ENCODE results near the gene WDR49.

The WDR49 gene

DNA sequence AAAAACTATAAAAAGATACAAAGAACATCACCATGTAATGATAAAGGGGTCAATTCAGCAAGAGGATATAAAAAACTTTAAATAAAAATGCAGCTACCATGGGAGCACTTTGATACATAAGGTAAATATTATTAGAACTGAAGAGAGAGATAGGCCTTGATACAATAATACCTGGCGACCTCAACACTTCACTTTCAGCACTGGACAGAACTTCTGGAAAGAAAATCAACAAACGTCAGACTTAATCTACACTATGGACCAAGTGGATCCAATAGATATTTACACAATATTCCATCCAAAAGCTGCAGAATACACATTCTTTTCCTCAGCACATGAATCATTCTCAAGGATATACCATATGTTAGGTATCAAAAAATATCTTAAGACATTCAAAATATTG is 42.0 kb downstream of the WDR49 start:
- no peak for DNase-seq

DNA sequence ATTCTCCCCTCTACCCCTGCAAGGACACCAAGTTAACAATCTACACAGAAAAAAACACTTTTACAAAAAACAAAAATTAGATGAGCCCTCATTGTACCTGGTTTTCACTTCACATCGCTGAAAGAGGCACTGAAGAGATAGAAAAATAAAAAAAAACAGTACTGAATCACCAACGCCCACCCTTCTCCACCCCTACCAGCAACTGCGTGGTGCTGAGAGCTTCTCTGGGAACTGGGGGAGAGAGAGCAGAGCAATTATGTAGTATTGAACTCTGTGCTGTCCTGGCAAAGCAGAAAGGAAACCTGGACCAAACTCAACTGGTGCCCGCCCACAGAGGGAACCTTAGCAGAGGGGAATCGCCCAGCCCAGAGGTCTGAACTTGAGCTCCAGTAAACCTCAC is 44.6 kb downstream of the WDR49 start:
- DNase-seq, result no peak

DNA sequence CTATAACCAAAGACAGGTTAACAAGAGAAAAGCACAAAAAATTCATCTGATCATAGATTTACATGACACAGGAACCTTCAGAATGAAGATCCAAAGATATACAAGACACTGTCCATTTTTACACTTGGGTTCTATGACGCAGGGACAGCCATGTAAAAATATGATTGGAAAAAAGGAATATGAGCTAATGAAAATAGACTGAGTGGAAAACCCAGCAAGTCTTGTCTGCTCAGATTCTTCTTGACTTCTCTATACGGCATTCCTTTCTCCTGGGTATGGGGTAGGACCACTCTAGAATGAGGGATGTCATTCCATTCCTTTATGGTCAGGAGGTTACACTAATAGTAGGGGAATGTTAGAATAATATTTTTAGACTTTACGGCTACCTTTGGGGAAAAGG is 46.9 kb downstream of the WDR49 start:
- no peak for DNase-seq

DNA sequence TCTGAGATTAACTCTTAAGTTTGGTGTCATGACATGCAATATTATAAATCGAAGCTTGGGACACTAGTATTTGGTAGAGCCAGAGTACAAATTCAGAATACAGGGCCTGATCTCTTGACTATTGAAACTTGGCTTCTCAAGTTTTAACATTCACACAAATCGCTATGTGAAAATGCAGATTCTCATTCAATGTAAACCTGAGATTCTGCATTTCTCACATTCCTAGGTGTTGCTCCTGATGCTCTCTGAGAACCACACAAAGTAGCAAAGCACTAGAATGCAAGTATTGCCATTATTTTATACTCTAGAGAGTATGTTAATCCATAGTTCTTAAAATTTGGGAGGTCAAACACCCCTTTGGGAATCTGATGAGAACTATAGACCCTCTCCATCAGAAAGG is 47.9 kb downstream of the WDR49 start:
- no peak for DNase-seq

DNA sequence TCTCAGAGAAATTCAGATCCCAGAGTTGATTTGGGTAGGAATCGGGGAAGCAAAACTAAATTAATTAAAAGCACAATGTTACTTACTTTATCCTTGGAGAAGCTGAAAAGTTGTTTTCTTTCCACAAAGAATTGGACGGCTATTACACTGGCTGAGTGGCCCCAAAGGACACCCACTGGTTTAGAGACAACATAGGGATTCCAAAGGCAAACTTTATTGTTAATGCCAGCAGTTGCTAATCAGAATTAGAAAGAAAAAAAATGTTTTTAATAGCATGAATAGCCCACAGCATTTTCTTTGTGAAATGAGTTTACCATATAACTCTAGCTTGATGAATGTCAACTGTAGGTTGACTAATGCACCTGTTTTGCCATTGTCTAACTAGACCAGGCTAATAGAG is 51.7 kb downstream of the WDR49 start:
- no peak for DNase-seq

DNA sequence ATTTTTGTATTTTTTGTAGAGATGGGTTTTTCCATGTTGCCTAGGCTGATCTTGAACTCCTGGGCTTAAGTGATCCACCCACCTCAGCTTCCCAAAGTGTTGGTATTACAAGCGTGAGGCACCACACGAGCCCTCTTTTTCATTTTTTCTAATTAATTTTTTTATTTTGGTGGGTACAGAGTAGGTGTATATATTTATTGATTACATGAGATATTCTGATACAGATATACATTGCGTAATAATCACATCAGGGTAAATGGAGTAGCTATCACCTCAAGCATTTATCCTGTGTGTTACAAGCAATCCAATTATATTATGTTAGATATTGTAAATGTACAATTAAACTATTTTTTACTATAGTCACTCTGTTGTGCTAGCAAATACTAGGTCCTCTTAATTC is 66.1 kb downstream of the WDR49 start:
- no peak for DNase-seq

DNA sequence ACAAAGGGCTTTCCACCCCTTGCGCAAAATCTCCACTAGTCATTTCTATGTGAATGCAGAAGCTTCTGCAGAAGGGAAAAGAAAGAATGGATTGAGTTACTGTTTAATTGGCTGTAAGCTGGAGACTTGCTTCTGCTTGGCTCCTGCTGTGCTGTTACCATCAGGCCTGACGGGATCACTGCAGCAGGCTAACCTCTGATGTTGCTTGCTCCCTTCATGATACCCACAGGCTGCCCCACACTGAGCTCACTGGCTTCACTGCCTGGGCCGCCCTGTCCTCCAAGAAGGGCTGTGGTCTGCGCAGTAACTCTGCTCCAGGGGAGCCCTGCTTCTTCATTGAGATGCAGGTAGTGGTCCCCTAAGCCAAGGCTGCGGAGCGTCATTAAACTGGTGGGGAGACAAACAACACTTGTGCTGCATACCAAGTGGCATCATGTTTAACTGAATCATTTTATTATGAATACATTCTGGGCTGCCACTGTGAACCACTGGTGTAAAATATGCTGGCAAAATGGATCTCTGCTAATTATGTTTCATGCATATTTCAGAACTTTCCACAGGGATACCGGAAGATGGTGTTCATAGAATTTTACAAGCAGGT is 78.6 kb downstream of the WDR49 start:
- DNase-seq, result no peak

DNA sequence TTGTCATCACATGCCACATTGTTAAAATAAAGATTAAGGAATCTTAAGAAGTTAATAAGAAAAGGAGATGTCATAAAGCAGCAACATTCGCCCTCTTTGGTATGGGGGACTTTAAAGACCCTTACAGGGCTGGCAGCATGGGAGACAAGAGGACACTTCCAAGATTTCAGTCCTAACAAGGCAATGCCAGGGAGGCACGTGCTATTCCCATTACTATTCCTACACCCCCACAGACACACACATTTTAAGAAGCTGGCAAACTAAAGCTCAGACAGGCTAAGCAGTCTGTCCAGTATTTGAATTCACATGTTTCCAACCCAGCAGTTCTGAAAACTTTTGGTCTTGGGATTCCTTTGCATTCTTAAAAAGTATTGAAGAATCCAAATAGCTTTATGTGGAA is 80.8 kb downstream of the WDR49 start:
- DNase-seq, result no peak

DNA sequence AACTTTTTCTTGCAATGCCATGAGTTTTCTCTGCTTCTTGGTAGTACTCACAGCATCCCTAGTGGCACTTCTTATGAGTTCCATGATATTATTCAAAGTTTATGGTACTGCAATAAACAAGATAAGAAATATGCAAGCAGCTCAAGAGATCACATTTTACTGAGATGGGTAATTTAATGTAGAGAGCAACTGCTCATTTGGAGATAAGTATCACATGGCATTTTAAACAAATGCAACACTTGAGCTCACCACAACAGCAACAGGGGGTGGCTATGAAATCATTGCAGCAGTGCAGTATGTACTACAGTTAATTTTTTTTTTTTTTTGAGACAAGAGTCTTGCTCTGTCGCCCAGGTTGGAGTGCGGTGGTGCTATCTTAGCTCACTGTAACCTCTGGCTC is 85.1 kb downstream of the WDR49 start:
- no peak for DNase-seq

DNA sequence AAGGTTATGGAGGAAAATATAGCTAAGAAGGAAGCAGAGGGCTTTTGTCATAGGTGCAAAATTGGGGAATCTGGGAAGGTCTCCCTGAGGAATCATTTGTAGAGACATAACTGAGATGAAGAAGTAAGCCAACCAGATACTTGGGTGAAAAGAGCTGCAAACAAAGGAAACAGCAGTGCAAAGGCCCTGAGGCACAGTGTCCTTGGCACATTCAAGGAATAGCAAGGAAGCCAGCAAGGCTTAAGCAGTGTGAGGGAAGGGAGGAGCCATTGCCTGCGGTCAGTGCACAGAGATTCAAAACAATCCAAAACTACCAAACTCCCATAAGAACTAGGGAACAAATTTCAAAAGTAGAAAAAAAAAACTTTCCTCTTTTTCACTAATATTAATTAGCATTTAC is 88.3 kb downstream of the WDR49 start:
- DNase-seq, result no peak

DNA sequence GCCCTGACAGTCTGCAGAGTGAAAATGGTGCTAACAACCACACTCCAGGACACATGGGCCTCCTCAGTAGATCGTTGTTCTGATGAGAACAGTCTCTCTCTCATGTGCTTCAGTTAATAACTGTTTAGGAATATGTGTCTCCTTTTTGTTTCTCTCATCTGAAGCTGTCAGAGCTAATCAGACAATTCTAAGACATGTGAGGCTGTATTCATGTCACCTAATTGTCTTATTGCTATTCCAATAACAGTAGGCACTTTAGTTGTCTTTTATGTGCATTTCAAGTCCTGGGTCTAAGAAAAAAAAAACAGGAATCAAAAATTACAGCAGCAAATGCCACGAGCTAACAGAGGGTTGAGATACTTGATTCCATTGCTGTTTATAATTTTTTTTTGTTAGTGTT is 89.1 kb downstream of the WDR49 start:
- DNase-seq, result no peak

DNA sequence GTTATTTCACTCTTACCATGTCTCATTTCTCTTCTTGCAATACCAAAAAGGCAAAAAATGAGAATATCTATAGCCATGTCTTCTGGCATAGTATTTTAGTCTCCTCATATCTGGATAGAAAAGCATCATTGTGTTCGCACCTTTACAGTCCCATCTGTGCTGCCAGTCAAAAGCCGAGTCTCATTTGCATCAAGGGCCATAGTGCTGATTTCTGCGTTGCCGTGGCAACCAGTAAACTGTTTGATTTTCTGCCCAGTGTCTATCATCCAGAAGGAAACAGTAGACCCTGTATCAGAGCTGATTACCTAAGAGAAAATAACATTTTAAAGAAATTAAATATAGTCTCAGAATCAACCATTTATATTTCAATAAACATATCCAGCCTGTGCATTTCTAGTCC is 93.8 kb downstream of the WDR49 start:
- no peak for DNase-seq

DNA sequence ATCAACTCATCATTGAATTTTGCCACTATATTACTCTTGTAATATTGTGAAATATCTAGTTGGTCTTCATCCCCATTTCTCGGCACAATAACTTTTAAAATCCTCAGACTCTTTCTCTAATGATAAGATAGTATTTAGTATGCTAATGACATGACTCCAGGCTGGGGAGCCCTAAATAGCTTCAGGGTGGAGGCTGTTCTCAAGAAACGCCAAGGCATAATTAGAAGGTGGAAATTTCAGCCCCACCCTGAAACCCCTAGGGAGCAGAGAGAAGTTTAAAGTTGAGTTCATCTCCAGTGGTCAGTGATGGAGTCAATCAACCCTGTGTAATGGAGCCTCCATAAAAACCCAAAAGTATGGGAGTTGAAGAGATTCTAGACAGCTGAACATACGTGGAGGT is 98.8 kb downstream of the WDR49 start:
- no peak for DNase-seq

DNA sequence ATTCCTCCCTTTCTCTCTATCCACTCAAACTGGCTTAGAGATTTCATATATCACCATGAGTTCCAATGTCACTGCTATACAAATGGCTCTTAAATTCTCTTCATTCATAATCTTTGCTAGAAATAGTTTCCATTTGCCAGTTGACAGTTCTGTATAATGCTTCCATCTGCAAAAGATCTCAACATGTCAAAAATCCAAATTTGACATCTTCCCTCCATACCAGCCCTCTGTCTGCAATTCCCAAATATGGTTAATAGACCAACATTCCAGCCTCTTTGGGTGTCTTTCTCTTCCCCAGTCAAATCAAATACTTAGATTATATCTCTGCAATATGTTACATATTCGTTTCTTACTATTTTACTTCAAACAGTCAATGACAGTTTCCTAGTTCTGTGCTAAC is 115.7 kb downstream of the WDR49 start:
- DNase-seq, result no peak

DNA sequence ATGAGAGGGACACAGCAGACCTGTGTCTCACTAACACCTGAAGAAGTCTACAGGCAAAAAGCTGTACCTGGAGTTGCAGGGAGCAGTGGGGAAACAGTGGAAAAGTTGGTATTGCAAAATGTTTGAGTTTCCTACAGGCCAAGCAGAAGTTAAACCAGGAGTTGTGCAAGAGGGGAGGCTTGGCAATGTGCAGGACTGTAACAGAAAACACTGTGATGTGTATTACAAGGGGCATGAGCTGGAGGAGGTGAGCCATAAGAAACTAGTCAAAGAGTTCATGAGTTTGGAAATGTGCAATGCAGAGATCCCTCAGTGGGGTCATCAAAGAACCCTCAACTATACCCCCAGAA is 132.8 kb downstream of the WDR49 start:
- no peak for DNase-seq

DNA sequence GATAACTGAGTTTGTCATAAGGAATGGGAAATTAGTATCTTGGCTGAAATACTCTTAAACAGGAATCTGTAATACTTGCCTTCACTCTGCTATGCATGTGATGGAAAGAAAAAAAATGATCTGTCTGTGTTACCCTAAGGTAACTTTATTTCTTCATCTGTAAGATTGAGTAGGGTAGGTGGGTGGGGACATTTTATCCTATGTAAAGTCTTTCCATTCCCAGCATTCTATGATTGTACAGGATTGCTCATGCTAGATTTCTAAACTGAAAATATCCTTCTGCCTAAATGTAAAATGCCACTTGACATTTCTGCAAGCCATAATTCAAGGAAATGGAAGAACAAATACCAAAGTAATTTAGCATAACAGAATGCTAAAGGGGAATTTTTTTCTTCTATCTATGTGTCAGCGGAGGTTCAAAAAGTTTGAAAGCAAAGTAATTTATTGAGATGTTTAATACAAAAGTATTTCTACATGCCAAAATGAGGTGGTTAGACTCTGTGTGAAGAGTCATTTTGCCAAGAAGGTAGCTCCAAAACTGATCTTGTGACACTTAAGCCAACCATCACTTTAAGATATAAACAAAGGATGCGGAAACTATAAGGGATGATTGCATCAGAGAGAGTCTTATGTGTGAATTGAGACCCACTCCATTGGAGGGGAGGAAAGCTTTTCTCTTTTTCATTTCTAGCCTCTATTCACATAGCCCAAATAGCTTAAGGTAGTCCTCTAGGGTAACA is 133.3 kb downstream of the WDR49 start:
- DNase-seq, result no peak

DNA sequence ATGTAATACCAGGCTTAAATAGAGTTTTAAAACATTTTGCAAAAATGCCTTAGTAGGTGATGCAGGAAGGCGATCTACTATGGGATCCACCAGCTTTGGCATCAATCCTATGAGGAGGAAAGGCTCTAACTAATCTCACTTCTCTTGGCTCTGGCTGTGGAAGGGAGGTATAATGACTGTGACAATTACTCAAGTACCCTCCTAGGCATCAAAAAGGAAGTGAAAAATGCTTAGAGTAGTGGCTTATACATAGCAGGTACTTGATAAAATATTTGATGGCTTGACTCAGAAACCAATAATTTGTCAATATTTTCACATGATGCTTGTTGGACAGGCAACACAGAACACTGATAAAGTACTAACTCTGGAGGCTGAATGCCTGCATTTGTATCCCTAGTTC is 145.8 kb downstream of the WDR49 start:
- DNase-seq, result no peak

DNA sequence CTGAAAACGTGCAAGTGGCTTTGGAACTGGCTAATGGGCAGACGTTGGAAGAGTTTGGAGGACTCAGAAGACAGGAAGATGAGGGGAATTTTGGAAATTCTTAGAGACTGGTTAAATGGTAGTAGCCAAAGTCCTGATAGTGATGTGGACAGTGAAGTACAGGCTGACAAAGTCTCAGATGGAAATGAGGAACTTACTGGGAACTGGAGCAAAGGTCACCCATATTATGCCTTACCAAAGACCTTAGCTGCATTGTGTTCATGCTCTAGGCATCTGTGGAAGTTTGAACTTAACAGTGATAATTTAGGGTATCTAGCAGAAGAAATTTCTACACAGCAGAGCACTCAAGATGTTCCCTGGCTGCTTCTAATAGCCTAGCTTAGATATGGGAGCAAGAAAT is 151.3 kb downstream of the WDR49 start:
- no peak for DNase-seq

DNA sequence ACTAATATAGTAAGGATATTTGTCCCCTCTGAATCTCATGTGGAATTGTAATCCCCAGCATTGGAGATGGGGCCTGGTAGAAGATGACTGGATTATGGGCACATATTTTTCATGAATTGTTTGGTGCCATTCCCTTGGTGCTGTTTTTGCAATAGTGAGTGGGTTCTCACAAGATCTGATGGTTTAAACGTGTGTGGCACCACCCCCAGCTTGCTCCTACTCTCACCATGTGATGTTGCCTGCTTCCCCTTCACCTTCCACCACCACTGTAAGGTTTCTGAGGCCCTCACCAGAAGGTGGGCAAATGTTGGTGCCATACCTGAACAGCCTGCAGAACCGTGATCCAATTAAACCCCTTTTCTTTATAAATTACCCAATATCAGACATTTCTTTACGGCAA is 151.8 kb downstream of the WDR49 start:
- DNase-seq, result no peak

DNA sequence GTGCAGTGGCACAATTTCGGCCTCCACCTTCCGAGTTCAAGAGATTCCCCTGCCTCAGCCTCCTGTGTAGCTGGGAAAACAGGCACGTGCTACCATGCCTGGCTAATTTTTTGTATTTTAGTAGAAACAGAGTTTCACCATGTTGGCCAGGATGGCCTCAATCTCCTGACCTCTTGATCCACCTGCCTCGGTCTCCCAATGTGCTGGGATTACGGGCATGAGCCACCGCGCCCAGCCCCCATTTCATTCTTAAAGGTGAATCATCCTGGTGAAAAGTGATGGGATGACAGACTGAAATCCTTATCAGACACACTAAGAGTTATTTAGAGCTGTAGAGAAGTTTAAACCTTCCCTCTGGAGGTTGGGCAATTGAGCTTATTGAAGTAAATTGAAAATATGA is 155.8 kb downstream of the WDR49 start:
- DNase-seq, result no peak

DNA sequence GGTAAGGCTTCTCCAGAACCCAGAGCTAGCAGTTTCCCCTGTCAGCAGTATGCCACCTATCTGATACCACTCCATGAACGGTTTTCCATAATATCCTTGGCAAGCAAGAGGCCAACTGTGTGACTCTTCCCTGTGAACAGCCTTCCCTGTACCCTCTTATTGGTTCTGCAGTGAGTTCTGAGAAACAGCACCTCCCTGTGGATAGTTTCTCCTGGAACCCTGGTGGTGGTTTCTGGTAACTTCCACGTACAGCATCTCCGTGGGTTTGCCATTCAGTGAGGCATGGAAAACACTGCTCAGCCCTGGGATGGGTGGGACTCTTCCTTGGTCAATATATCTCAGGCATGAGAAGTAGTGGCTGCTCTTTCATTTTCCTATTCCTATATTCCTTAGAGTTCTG is 160.5 kb downstream of the WDR49 start:
- DNase-seq, result no peak

DNA sequence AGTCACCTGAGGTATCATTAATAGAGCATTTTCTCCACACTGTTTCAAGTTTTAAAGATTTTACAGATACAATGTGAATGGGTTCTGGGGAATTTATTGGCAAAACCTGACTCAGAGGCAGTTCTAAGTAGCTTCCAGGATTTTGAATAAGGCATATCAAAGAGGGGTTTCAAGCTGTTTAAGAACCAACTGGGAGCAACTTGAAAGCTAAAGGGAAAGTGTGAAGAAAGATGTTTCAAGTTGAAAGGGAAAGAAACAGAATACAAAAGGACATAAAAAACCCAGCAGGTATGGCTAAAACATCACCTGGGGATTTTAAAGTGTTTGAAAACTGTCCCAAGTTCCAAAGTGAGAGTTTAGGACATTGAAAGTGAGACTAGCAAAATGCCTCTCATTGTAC is 162.1 kb downstream of the WDR49 start:
- no peak for DNase-seq

DNA sequence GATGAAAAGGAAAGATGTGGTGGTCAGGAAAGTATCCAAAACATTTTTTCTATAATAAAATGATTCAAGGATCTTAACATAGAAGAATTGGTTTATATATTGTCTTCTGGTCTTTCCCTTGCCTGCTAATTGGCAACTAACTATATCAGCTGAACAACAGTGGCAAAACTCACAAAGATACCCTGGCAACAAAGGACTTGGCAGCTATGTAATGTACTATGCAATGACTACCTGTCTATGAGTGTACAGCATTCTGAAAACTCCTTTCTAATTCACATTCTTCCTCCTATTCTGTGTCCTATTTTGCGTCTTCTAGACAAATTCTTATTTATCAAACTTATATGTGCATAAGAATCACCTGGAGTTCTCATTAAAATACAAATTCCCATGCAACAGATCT is 164.2 kb downstream of the WDR49 start:
- DNase-seq, result no peak

DNA sequence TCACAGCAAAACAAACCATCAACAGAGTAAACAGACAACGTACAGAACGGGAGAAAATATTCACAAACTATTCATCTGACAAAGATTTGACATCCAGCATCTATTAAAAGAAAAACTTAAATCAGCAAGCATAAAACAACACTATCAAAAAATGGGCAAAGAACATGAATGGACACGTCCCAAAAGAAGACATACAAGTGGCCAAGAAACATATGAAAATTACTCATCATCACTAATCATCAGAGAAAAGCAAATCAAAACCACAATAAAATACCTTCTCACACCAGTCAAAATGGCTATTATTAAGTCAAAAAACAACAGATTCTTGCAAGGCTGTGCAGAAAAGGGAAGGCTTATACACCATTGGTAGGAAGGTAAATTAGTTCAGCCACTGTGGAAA is 166.2 kb downstream of the WDR49 start:
- no peak for DNase-seq

DNA sequence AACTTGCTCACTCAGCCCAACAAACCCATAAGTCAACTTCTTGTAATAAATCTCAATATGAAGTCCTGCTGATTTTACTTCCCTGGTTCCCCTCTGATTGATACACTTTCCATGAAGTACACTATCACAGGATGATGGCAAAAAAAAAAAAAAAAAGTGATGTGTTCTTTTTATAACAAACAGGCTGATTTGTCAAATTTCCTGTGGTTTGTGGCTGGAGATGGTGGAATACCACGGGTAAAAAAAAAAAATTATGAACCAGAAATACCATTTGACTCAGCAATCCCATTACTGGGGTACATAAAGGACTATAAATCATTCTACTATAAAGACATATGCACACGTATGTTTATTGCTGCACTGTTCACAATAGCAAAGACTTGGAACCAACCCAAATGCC is 169.2 kb downstream of the WDR49 start:
- no peak for DNase-seq
